Ishikawa (cell line): ENCODE results near the gene RNPEP.

ENCODE experiments used
- CEBPB ChIP-seq: IDR thresholded peaks from 2 replicates; pipeline ENCODE4 v1.6.1; 2012
- EP300 ChIP-seq: IDR thresholded peaks from 2 replicates; pipeline ENCODE4 v1.6.1; 2012; ENCODE audit warnings: borderline replicate concordance
- FOXM1 ChIP-seq: IDR thresholded peaks from 2 replicates; pipeline ENCODE4 v1.6.1; 2012; ENCODE audit warnings: low read depth, borderline replicate concordance
- TAF1 ChIP-seq: IDR thresholded peaks from 2 replicates; pipeline ENCODE4 v1.6.1; 2012; ENCODE audit warnings: low read depth, mild to moderate bottlenecking
- YY1 ChIP-seq: IDR thresholded peaks from 2 replicates; pipeline ENCODE4 v1.6.1; 2012; ENCODE audit warnings: low read depth

DNA sequence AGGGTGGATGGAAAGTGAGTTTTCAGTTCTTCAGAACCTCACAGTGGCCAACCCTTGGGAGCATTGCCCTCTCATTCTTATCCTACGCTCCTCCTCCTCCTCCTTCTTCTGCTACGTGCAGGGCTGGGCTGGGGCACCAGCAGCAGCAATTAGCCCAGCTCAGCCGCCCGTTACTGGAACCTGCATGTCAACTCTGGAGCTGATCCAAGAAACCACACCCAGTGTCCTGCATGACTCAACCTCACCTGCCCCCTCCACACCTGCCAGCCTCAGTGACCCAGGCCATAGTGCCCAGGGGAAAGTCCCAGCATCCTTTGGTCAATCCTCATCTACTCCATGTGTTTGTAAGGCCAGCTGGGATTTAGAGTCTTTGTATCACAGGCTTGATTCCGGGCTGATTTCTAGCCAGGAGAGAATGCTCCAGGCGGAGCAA, 40.6 kb downstream of the RNPEP start:
- TF ChIP-seq CEBPB (peak; percentile 43; the same call in 1 of the 2 replicates), YY1 (peak; percentile 59; the same call in 1 of the 2 replicates), EP300 (peak; percentile 85), TAF1 (no peak), FOXM1 (peak; percentile 73; the same call in 1 of the 2 replicates)
